GM13977 (cell line): ENCODE results near the gene CHMP4B.

Experiments
- DNase-seq: peaks from one replicate; pipeline ENCODE4 v3.0.0; 2012; ENCODE audit warnings: low spot score
- CTCF ChIP-seq: IDR thresholded peaks from 2 replicates; pipeline ENCODE4 v1.5.1; 2012; ENCODE audit warnings: mild to moderate bottlenecking, control low read depth; ENCODE audit not compliant: insufficient read depth; ENCODE audit errors: extremely low read depth, missing control alignments
- in situ Hi-C: fragments of 300-500 bp; cut with MboI; formaldehyde crosslinking; loops from one replicate; pipeline ENCODE4 v1.12.0; 2022; ENCODE audit warnings: low sequenced_read_pairs, low pct_unique_long_range_greater_than_20kb, mixed read lengths, inconsistent platforms; ENCODE audit not compliant: unreplicated experiment

The CHMP4B gene

GRCh38 chr20:33843854-33844253, 32.7 kb downstream of the CHMP4B start:
- DNase-seq, result peak; percentile 70
- in situ Hi-C loops, result no loop called here
- no peak for TF ChIP-seq CTCF

- DNase-seq, result no peak
- TF ChIP-seq CTCF, result no peak
- in situ Hi-C loops, result no loop called here
Measured at GRCh38 chr20:33846291-33846935, 35.3 kb downstream of the CHMP4B start.

GRCh38 chr20:33847006-33847405, 35.9 kb downstream of the CHMP4B start:
- in situ Hi-C loops, result no loop called here
- DNase-seq, result no peak
- no peak for TF ChIP-seq CTCF

GRCh38 chr20:33848391-33848790, 37.2 kb downstream of the CHMP4B start:
- no peak for TF ChIP-seq CTCF
- no peak for DNase-seq
- in situ Hi-C loops, result no loop called here

GRCh38 chr20:33850159-33850558, 39.0 kb downstream of the CHMP4B start:
- TF ChIP-seq CTCF, result no peak
- in situ Hi-C loops, result no loop called here
- DNase-seq, result no peak

- no peak for DNase-seq
- in situ Hi-C loops, result no loop called here
Measured at GRCh38 chr20:33851842-33852466, 40.8 kb downstream of the CHMP4B start.

More at GRCh38 chr20:33851842-33852466, 40.8 kb downstream of the CHMP4B start:
- no peak for TF ChIP-seq CTCF
